ENCODE measurements around the gene ZNF518B. TPM values are rescaled to one million over a fixed set of nuclear protein-coding genes. Genes with fewer than 3 reads are reported as not detected.

The ZNF518B gene, protein sequence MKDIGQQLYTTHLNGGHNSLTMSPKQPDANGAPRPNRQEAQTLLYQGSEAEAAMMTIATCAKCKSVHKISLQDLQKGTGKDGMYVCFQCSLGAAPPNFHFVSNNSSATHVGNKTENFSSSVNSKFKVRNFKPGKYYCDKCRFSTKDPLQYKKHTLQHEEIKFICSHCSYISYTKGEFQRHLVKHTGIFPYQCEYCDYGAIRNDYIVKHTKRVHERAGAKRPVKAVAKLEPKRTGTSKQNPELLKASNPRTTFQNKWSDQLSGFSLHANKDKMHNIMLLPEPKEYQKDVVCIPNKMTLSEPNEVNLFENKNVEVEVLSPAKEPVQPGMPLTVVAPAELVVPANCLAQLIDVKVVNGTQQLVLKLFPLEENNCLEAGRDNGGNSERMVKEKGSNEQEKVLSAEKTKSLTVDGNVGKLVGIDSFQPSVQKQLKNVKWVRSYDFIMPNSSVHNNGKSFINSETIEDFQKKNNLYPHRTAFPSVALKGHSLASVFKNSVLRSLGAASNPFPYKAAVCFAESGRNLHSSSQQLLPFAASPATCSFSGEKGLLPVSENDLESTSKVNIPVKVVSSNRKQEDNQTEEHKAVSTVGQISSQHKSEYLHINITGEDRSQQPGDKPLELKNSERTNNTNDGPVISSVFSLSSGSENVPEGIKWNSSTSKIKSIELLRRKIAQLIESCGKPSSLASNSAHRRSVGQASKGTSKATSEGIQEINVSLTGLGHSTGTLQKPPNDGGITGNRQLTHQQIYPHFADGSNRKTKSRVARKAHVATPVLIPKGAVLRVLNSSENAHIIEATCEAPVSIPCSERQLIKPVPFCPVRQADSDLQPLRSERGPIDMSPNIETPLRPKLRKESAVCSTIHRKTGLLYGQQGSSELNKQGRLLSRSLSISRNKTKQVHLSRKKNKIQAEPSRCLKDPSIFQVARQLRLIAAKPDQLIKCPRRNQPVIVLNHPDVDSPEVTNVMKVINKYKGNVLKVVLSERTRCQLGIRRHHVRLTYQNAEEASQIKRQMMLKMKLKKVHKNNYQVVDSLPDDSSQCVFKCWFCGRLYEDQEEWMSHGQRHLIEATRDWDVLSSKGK
- 90.1 and 101 TPM in 2 replicates for total RNA-seq (2013; cell fraction: nucleolus; rRNA removed)
- total RNA-seq (2014; rRNA removed), result 20.5 and 23.4 TPM in 2 replicates
- 16.3 and 17.0 TPM in 2 replicates for total RNA-seq (2014; rRNA removed; fragmentation: Illumina TruSeq; extraction: Trizol)
- 16.2 and 17.6 TPM in 2 replicates for total RNA-seq (2021)
- polyA plus RNA-seq (2011; ENCODE audit: low read depth), result 4.4 TPM
- polyA plus RNA-seq (2011; rRNA removed), result 20.2 and 25.2 TPM in 2 replicates
- 8.1 and 9.4 TPM in 2 replicates for polyA plus RNA-seq (2011; cell fraction: cytosol; rRNA removed)
- polyA plus RNA-seq (2011; cell fraction: nucleus; rRNA removed), result 17.7 and 20.7 TPM in 2 replicates
- 7.8 and 8.2 TPM in 2 replicates for polyA plus RNA-seq (2012)
- 10.4 and 10.6 TPM in 2 replicates for polyA plus RNA-seq (2014; fragmentation: Illumina TruSeq; extraction: Trizol)
- 1 to 10 TPM; 2.7 to 4.4 TPM for polyA plus RNA-seq (2014; fragmentation: Nextera tagmentation; extraction: Ambion mirVana)
- 7.6 and 7.7 TPM in 2 replicates for polyA plus RNA-seq (2014; rRNA removed)
- polyA plus RNA-seq (2016; fragmentation: Nextera tagmentation; extraction: Ambion mirVana), result 1 to 10 TPM; 6.4 to 7.9 TPM
- 34.7 and 45.0 TPM in 2 replicates for polyA minus RNA-seq (2011; rRNA and poly(A)+ RNA removed)
- polyA minus RNA-seq (2011; cell fraction: cytosol; rRNA and poly(A)+ RNA removed), result 14.3 and 20.2 TPM in 2 replicates
- 50.4 and 56.4 TPM in 2 replicates for polyA minus RNA-seq (2011; cell fraction: nucleus; rRNA and poly(A)+ RNA removed)
- Bru-seq, nascent RNA, result percentile 89 among the genes with signal in this experiment
- percentile 84 among the genes with signal in this experiment for BruChase-seq, experiment 1, labeled RNA remaining after a 6-hour chase
- BruChase-seq, experiment 2, labeled RNA remaining after a 2-hour chase, result percentile 94 among the genes with signal in this experiment
- long read RNA-seq, experiment 1, full-length matches to known transcripts, result 3 of 5 reads
- long read RNA-seq, experiment 1, partial matches to known transcripts, result 0 of 5 reads
- long read RNA-seq, experiment 1, other reads (novel, unspliced or antisense), result 2 of 5 reads
- long read RNA-seq, experiment 2, full-length matches to known transcripts, result 13 of 36 reads
- long read RNA-seq, experiment 2, partial matches to known transcripts, result 0 of 36 reads
- long read RNA-seq, experiment 2, other reads (novel, unspliced or antisense), result 23 of 36 reads

GRCh38 chr4:10457255-10457801 is at the start of gene ZNF518B:
Gene ZNF518B, minus strand, starts transcription at chr4:10457426. Its CDS starts 11,098 bp downstream, at chr4:10446328.
- H3K79me2 ChIP-seq (ENCODE audit: control insufficient read depth, insufficient read depth, low read length), result peaks cover 11% of the 10 kb centered on the region
- 3% methylated on average over 57 of the region's 60 CpGs for WGBS (ENCODE audit: insufficient coverage, insufficient replicate concordance, low lambda C conversion rate, missing lambda C conversion rate)
- H3K36me3 ChIP-seq (ENCODE audit: control insufficient read depth in 2 of 2, insufficient read depth in 2 of 2, low read length in 1 of 2), result peaks cover 0 to 4% of the 10 kb centered on the region in 2 experiments; a peak in 1 of 4 replicates
- BruUV-seq (replicated peaks), result no TSS peak
- DNase-seq (ENCODE audit: low read depth, low spot score), result no peak
- peak; percentile 76 for ATAC-seq
- H3K4me1 ChIP-seq (ENCODE audit: control insufficient read depth, insufficient read depth, low read length), result no peaks in the 10 kb centered on the region
- in situ Hi-C loops (cut with MboI), result no loop called here
- H3K9ac ChIP-seq (ENCODE audit: control insufficient read depth, insufficient read depth, low read length), result peak within 1 kb of the TSS; percentile 66
- H2AFZ ChIP-seq (ENCODE audit: control insufficient read depth, low read depth, low read length), result peak within 1 kb of the TSS; percentile 93
- intact Hi-C loops (cut with micrococcal nuclease; ENCODE audit: unreplicated experiment), result loop anchor here (10.0 kb wide), 1 partner anchor 967 kb away; the partner anchor contains the start of gene HS3ST1
- H3K9me3 ChIP-seq (replicated peaks; ENCODE audit: control insufficient read depth, insufficient read depth, low read length), result peaks cover 3% of the 10 kb centered on the region; the same call in 2 of the 3 replicates
- peaks cover 0 to 5% of the 10 kb centered on the region in 2 experiments; a peak in 2 of 4 replicates for H3K27me3 ChIP-seq (replicated peaks in 1 of 2; ENCODE audit: control insufficient read depth in 2 of 2, insufficient read depth in 2 of 2, low read length in 1 of 2)
- H3K27ac ChIP-seq (ENCODE audit: control insufficient read depth, insufficient read depth), result peak within 1 kb of the TSS; percentile 65
- ChIA-PET RAD21 (ENCODE audit: unreplicated experiment) (no interaction called here), SMC1A (ENCODE audit: uncharacterized antibody, unreplicated experiment) (interaction anchor here (1.2 to 1.4 kb wide), 4 partner anchors 10 to 339 kb away, joined by 3 to 4 read pairs (median 4); no protein-coding TSS in a partner anchor), CTCF (interaction anchor here (0.7 to 1.6 kb wide), 8 partner anchors 8 to 97 kb away, joined by 3 to 4 read pairs (median 4); no protein-coding TSS in a partner anchor), POLR2A (interaction anchor here (0.7 to 1.5 kb wide), 5 partner anchors 17 to 451 kb away, joined by 4 read pairs; partner anchors contain the start of gene WDR1)
- no peak for FAIRE-seq
- peak within 1 kb of the TSS; percentile 78 for H3K4me2 ChIP-seq (ENCODE audit: control insufficient read depth, insufficient read depth)
- H4K20me1 ChIP-seq (ENCODE audit: control insufficient read depth, insufficient read depth), result no peaks in the 10 kb centered on the region
- H3K4me3 ChIP-seq, result peak within 1 kb of the TSS; percentile 82
- TF ChIP-seq YY1 (IDR thresholded peaks at IDR 0.05; ENCODE audit: low read depth, low read length), result no peak
- no peak for TF ChIP-seq CREM (IDR thresholded peaks at IDR 0.05; ENCODE audit: low read depth)
- TF ChIP-seq ZNF24 (IDR thresholded peaks at IDR 0.05), result 0 out of 2 replicates have a peak, but pooled peaks have one; percentile 8
- TF ChIP-seq POLR2A (IDR thresholded peaks at IDR 0.05; ENCODE audit: low read depth, low read length), result peak; percentile 66
- no peak; a peak in 1 of 4 replicates for TF ChIP-seq BHLHE40 (IDR thresholded peaks at IDR 0.05; ENCODE audit: borderline replicate concordance in 1 of 2, low read depth in 2 of 2, low read length in 1 of 2)
- 0 out of 2 replicates have a peak, but pooled peaks have one; percentile 37 for TF ChIP-seq NR2F1 (conservative IDR thresholded peaks at IDR 0.05)
- TF ChIP-seq NR2C1 (IDR thresholded peaks at IDR 0.05), result no peak
- no peak for TF ChIP-seq SP1 (IDR thresholded peaks at IDR 0.05; ENCODE audit: low read depth, low read length)
- 0 out of 2 replicates have a peak, but pooled peaks have one; percentile 19 for TF ChIP-seq BACH1 (IDR thresholded peaks at IDR 0.05; ENCODE audit: borderline replicate concordance)
- TF ChIP-seq, protein P1, sequence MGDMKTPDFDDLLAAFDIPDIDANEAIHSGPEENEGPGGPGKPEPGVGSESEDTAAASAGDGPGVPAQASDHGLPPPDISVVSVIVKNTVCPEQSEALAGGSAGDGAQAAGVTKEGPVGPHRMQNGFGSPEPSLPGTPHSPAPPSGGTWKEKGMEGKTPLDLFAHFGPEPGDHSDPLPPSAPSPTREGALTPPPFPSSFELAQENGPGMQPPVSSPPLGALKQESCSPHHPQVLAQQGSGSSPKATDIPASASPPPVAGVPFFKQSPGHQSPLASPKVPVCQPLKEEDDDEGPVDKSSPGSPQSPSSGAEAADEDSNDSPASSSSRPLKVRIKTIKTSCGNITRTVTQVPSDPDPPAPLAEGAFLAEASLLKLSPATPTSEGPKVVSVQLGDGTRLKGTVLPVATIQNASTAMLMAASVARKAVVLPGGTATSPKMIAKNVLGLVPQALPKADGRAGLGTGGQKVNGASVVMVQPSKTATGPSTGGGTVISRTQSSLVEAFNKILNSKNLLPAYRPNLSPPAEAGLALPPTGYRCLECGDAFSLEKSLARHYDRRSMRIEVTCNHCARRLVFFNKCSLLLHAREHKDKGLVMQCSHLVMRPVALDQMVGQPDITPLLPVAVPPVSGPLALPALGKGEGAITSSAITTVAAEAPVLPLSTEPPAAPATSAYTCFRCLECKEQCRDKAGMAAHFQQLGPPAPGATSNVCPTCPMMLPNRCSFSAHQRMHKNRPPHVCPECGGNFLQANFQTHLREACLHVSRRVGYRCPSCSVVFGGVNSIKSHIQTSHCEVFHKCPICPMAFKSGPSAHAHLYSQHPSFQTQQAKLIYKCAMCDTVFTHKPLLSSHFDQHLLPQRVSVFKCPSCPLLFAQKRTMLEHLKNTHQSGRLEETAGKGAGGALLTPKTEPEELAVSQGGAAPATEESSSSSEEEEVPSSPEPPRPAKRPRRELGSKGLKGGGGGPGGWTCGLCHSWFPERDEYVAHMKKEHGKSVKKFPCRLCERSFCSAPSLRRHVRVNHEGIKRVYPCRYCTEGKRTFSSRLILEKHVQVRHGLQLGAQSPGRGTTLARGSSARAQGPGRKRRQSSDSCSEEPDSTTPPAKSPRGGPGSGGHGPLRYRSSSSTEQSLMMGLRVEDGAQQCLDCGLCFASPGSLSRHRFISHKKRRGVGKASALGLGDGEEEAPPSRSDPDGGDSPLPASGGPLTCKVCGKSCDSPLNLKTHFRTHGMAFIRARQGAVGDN (IDR thresholded peaks at IDR 0.05), result 0 out of 2 replicates have a peak, but pooled peaks have one; percentile 26
- no peak for TF ChIP-seq SRF (IDR thresholded peaks at IDR 0.05; ENCODE audit: low read depth in 2 of 2, low read length in 2 of 2)
- TF ChIP-seq RB1 (IDR thresholded peaks at IDR 0.05; ENCODE audit: borderline replicate concordance), result peak; percentile 37; the same call in 1 of the 2 replicates

Measured in GM12878 (cell line).